Natural killer cell (primary cell): ENCODE measurements around the gene SF3B6. TPM values are rescaled to one million over a fixed set of nuclear protein-coding genes. Genes with fewer than 3 reads are reported as not detected.
A peak's percentile ranks its signal among the peaks of the same experiment; 100 is the strongest.

Experiments
- ATAC-seq, 3 donors: fragments of 150-1000 bp in 2 of 3; fragments of 200-7000 bp in 1 of 3; cut with Tn5 transposase; 1 replicate in 1 of 3; 2 replicates in 2 of 3; pipeline ENCODE4 v1.10.0; 2021; ENCODE audit warnings: mild to moderate bottlenecking in 2 of 3, moderate library complexity in 2 of 3
- DNase-seq, 2 donors: peaks; one replicate each; pipeline versions ENCODE4 v3.0.0 to v3.0.0-alpha.2; 2013 to 2021; ENCODE audit warnings: mixed read lengths in 1 of 2
- H3K27ac ChIP-seq: one replicate; pipeline ENCODE4 v1.5.1; 2013; ENCODE audit warnings: mild to moderate bottlenecking, low read length
- H3K27me3 ChIP-seq: one replicate; pipeline ENCODE4 v1.6.1; 2013; ENCODE audit warnings: low read length; ENCODE audit not compliant: control insufficient read depth, insufficient read depth
- H3K36me3 ChIP-seq: one replicate; pipeline ENCODE4 v1.6.1; 2013; ENCODE audit warnings: low read length; ENCODE audit not compliant: control insufficient read depth, insufficient read depth
- H3K4me1 ChIP-seq: one replicate; pipeline ENCODE4 v1.6.1; 2013; ENCODE audit warnings: low read length; ENCODE audit not compliant: control insufficient read depth, insufficient read depth
- H3K4me3 ChIP-seq: one replicate; pipeline ENCODE4 v1.5.1; 2013; ENCODE audit warnings: low read length
- H3K9me3 ChIP-seq: one replicate; pipeline ENCODE4 v1.6.1; 2013; ENCODE audit warnings: low read length; ENCODE audit not compliant: control insufficient read depth, insufficient read depth
- H3K27ac Mint-ChIP-seq, 2 donors: one replicate each; pipeline ENCODE4 v1.8.0; 2022; ENCODE audit warnings: mild to moderate bottlenecking in 2 of 2, mixed read lengths in 2 of 2, moderate library complexity in 1 of 2
- H3K27me3 Mint-ChIP-seq, 2 donors: one replicate each; pipeline ENCODE4 v1.8.0; 2022; ENCODE audit warnings: low read depth in 2 of 2, mixed read lengths in 2 of 2
- H3K36me3 Mint-ChIP-seq: one replicate; pipeline ENCODE4 v1.8.0; 2022; ENCODE audit warnings: mixed read lengths
- H3K4me1 Mint-ChIP-seq, 2 donors: one replicate each; pipeline ENCODE4 v1.8.0; 2022; ENCODE audit warnings: mixed read lengths in 2 of 2
- H3K4me3 Mint-ChIP-seq: one replicate; pipeline ENCODE4 v1.8.0; 2022; ENCODE audit warnings: mild to moderate bottlenecking, moderate library complexity, mixed read lengths
- H3K9me3 Mint-ChIP-seq, 2 donors: one replicate each; pipeline ENCODE4 v1.8.0; 2022; ENCODE audit warnings: mixed read lengths in 2 of 2
- CTCF ChIP-seq: fragments of 200-600 bp; IDR thresholded peaks from one replicate; pipeline ENCODE4 v1.8.0; 2022; ENCODE audit warnings: antibody characterized with exemption
- WGBS: methylation state at CpG from one replicate; pipeline ENCODE4 v1.1.7; 2013; ENCODE audit warnings: missing lambda C conversion rate; ENCODE audit not compliant: insufficient coverage; 5-methylcytosine and 5-hydroxymethylcytosine counted together
- intact Hi-C: fragments of 100-400 bp; cut with micrococcal nuclease; formaldehyde crosslinking; loops from one replicate; pipeline ENCODE4 v1.14.2; 2022
- total RNA-seq, 4 donors: library from RNA; stranded (reverse); fragments of 120-200 nt in 1 of 4; gene quantifications; one replicate each; pipeline versions ENCODE4 v1.2.3 to v1.2.4, GENCODE V29; 2013 to 2022

SF3B6 gene
- 10 to 100 TPM; 57.2 to 65.1 (median 57.4) TPM for total RNA-seq
- 104 TPM for total RNA-seq (2013)

- peaks cover 16% of the 10 kb centered on the region for H3K36me3 ChIP-seq
- H3K27me3 Mint-ChIP-seq = no peaks in the 10 kb centered on the region
Observed at GRCh38 chr2:24075915-24076848, at the start of gene SF3B6. TSS of gene SF3B6 (minus strand) at chr2:24076326. CDS start at chr2:24076229, 97 bp downstream.

GRCh38 chr2:24123922-24124580 lies 47.9 kb upstream of the SF3B6 start:
- H3K27ac ChIP-seq = peak overlapping the region; percentile 81
- WGBS = 14% methylated on average over 8 of the region's 9 CpGs
- Mint-ChIP-seq H3K27ac (peak overlapping the region; percentile 80 to 83), H3K9me3 (no peaks in the 10 kb centered on the region), H3K4me3 (peak overlapping the region; percentile 83), H3K36me3 (no peaks in the 10 kb centered on the region), H3K4me1 (peaks cover 15 to 27% of the 10 kb centered on the region in 2 donors), H3K27me3 (no peaks in the 10 kb centered on the region)
- H3K4me3 ChIP-seq = peak overlapping the region; percentile 65
- peaks cover 11% of the 10 kb centered on the region for H3K4me1 ChIP-seq
- no peaks in the 10 kb centered on the region for H3K9me3 ChIP-seq
- DNase-seq (no peak), ATAC-seq (peak in 1 of 3 donors; percentile 11)
- no peaks in the 10 kb centered on the region for H3K27me3 ChIP-seq
- TF ChIP-seq CTCF = no peak
- no peaks in the 10 kb centered on the region for H3K36me3 ChIP-seq
- intact Hi-C loops = no loop called here

More at GRCh38 chr2:24075915-24076848, at the start of gene SF3B6:
- H3K4me1 ChIP-seq = peaks cover 17% of the 10 kb centered on the region
- no peaks in the 10 kb centered on the region for H3K27me3 ChIP-seq
- Mint-ChIP-seq H3K9me3 (no peaks in the 10 kb centered on the region), H3K27ac (peak within 1 kb of the TSS; percentile 94 to 98), H3K36me3 (no peaks in the 10 kb centered on the region), H3K4me3 (peak within 1 kb of the TSS; percentile 94), H3K4me1 (peaks cover 12 to 32% of the 10 kb centered on the region in 2 donors)
- intact Hi-C loops = loop anchor here (1.0 kb wide), 2 partner anchors 29 to 149 kb away; partner anchors contain the start of genes ATAD2B and WDCP
- H3K9me3 ChIP-seq = no peaks in the 10 kb centered on the region
- TF ChIP-seq CTCF = no peak
- ATAC-seq (peak; percentile 83 to 95 (median 88)), DNase-seq (peak; percentile 96 to 100)
- H3K4me3 ChIP-seq = peak within 1 kb of the TSS; percentile 94
- peak within 1 kb of the TSS; percentile 89 for H3K27ac ChIP-seq
- WGBS = under 1% methylated on average over 64 of the region's 64 CpGs

- H3K27ac Mint-ChIP-seq = peak within 1 kb of the TSS; percentile 83 to 86
- H3K36me3 Mint-ChIP-seq = no peaks in the 10 kb centered on the region
Observed at GRCh38 chr2:24123195-24123921, 47.2 kb upstream of the SF3B6 start, which contains the start of the genes FAM228B and PFN4. TSS of gene FAM228B (plus strand) at chr2:24123469. CDS start at chr2:24124362, 893 bp downstream. TSS of gene PFN4 (minus strand) at chr2:24123334. CDS start at chr2:24122535, 799 bp downstream.

More at GRCh38 chr2:24123195-24123921, 47.2 kb upstream of the SF3B6 start, which contains the start of the genes FAM228B and PFN4:
- Histone ChIP-seq H3K4me3 (peak within 1 kb of the TSS; percentile 65), H3K36me3 (no peaks in the 10 kb centered on the region), H3K27ac (peak within 1 kb of the TSS; percentile 81), H3K4me1 (peaks cover 11% of the 10 kb centered on the region), H3K9me3 (no peaks in the 10 kb centered on the region), H3K27me3 (no peaks in the 10 kb centered on the region)
- intact Hi-C loops = no loop called here
- DNase-seq (peak; percentile 62 to 67), ATAC-seq (peak; percentile 89 to 95 (median 91))
- Mint-ChIP-seq H3K4me1 (peaks cover 15 to 27% of the 10 kb centered on the region in 2 donors), H3K4me3 (peak within 1 kb of the TSS; percentile 95), H3K27me3 (no peaks in the 10 kb centered on the region), H3K9me3 (no peaks in the 10 kb centered on the region)
- no peak for TF ChIP-seq CTCF
- under 1% methylated on average over 103 of the region's 103 CpGs for WGBS
